ENCODE measurements around the gene PELI1. TPM values are rescaled to one million over a fixed set of nuclear protein-coding genes. Genes with fewer than 3 reads are reported as not detected.

Gene PELI1
- total and polyA plus RNA-seq, 7 donors = 4.4 to 7.6 (median 6.9) TPM

DNA sequence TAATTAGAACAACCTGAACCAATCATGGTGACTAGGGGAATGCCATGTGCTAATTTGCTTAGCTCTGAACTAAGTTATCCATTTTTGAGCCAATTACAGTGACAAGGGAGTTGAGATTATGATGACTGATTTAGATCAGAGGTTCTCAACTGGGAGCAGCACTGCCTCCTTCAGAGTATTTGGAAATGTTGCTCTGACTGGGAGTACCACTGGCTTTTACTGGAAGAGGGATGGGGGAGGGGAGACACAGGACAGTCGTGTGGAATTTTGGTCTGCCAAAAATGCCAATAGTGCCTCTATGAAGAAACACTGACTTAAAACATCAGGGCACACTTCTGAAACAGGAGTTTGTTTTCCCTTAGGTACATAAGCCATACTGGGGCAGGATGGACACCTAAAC lies 76.9 kb downstream of the PELI1 start:
- DNase-seq (no peak), ATAC-seq (no peak)
- TF ChIP-seq, protein P1, sequence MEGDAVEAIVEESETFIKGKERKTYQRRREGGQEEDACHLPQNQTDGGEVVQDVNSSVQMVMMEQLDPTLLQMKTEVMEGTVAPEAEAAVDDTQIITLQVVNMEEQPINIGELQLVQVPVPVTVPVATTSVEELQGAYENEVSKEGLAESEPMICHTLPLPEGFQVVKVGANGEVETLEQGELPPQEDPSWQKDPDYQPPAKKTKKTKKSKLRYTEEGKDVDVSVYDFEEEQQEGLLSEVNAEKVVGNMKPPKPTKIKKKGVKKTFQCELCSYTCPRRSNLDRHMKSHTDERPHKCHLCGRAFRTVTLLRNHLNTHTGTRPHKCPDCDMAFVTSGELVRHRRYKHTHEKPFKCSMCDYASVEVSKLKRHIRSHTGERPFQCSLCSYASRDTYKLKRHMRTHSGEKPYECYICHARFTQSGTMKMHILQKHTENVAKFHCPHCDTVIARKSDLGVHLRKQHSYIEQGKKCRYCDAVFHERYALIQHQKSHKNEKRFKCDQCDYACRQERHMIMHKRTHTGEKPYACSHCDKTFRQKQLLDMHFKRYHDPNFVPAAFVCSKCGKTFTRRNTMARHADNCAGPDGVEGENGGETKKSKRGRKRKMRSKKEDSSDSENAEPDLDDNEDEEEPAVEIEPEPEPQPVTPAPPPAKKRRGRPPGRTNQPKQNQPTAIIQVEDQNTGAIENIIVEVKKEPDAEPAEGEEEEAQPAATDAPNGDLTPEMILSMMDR (IDR thresholded peaks at IDR 0.05) = no peak
- 25 to 35% (median 28%) methylated on average over 1 of the region's 1 CpG for WGBS, 3 donors
- Histone ChIP-seq H3K36me3 (ENCODE audit: insufficient read depth in 1 of 2, low read depth in 1 of 2) (no peaks in the 10 kb centered on the region), H3K4me3 (no peak overlapping the region), H3K9me3 (no peaks in the 10 kb centered on the region), H3K27ac (no peak overlapping the region), H3K4me1 (no peaks in the 10 kb centered on the region), H3K27me3 (ENCODE audit: insufficient read depth in 3 of 3, low read length in 2 of 3) (no peaks in the 10 kb centered on the region)
- intact Hi-C loops (cut with DNase I) = no loop called here

DNA sequence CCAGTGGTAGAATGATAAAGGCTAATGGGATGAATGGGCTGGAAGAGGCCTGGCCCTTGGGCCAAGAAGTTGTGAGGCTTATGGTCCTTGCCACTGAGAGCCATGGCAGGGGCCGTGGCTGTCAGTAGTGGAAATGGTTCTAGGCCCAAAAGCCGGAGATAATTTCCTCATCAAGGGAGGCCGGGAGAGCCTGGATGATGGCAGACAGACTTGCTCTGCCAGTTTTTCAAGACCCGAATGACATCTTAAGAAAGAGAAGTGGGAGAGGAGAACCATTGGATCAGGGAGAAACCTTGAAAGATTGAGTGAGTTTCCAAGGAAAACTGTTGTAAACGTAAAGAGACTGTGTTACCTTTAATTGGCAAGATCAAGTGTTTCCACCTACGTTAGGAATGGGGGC lies 78.7 kb downstream of the PELI1 start:
- H3K36me3 ChIP-seq (ENCODE audit: insufficient read depth in 1 of 2, low read depth in 1 of 2) = no peaks in the 10 kb centered on the region
- no peak for ATAC-seq
- TF ChIP-seq, protein P1 (IDR thresholded peaks at IDR 0.05) = no peak
- H3K4me3 ChIP-seq = no peak overlapping the region
- no peaks in the 10 kb centered on the region for H3K4me1 ChIP-seq
- 81 to 94% (median 92%) methylated on average over 6 of the region's 6 CpGs for WGBS, 3 donors
- H3K9me3 ChIP-seq = no peaks in the 10 kb centered on the region
- no peak for DNase-seq
- no peak overlapping the region for H3K27ac ChIP-seq
- no peaks in the 10 kb centered on the region for H3K27me3 ChIP-seq (ENCODE audit: insufficient read depth in 3 of 3, low read length in 2 of 3)
- intact Hi-C loops (cut with DNase I) = no loop called here

DNA sequence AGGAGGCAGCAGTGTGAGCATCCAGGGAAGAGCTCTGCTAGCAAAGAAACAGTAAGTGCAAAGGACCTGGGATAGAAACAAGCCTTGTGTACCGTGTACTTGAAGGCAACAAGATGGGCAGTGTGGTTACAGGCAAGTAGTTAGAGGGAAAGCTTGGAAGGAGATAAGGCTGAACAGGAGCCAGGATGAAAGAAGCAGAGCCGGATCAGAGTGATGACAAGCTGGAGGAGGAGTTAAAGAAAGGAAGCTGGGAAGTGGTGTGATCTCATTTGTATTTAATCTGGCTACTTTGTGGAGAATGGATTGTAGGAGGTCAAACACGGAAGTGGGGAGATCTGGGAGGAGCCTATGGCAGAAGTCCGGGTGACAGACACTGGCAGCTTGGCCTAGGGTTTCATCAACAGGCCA lies 80.3 kb downstream of the PELI1 start:
- 40 to 58% (median 46%) methylated on average over 4 of the region's 4 CpGs for WGBS, 3 donors
- Histone ChIP-seq H3K27ac (peak overlapping the region; percentile 50), H3K27me3 (ENCODE audit: insufficient read depth in 3 of 3, low read length in 2 of 3) (no peaks in the 10 kb centered on the region), H3K9me3 (no peaks in the 10 kb centered on the region), H3K4me3 (no peak overlapping the region), H3K36me3 (ENCODE audit: insufficient read depth in 1 of 2, low read depth in 1 of 2) (no peaks in the 10 kb centered on the region), H3K4me1 (no peaks in the 10 kb centered on the region)
- intact Hi-C loops (cut with DNase I) = no loop called here
- TF ChIP-seq, protein P1 (IDR thresholded peaks at IDR 0.05) = no peak
- DNase-seq (no peak), ATAC-seq (peak in 2 of 4 donors; percentile 19 to 30)

DNA sequence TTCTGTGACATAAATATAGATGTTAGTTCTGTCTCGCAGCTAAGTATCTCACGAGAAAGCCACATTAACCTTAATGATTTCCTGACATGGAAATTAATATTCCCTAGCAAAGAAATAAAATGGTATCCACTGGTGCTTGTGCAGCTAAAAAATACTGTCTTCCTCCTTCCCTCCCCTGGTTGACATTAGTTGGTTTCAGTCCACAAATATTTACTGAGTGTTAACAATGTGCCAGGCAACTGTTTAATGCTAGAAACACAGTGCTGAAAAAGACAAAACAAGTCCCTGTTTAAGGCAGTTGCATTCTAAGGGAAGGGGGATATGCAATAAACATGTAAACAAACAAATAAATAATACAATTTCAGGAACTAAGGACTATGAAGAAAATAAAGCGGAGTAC lies 80.8 kb downstream of the PELI1 start:
- Histone ChIP-seq H3K9me3 (no peaks in the 10 kb centered on the region), H3K4me1 (no peaks in the 10 kb centered on the region), H3K4me3 (no peak overlapping the region), H3K36me3 (ENCODE audit: insufficient read depth in 1 of 2, low read depth in 1 of 2) (no peaks in the 10 kb centered on the region), H3K27ac (peak overlapping the region; percentile 50), H3K27me3 (ENCODE audit: insufficient read depth in 3 of 3, low read length in 2 of 3) (no peaks in the 10 kb centered on the region)
- 86 to 92% (median 88%) methylated on average over 3 of the region's 3 CpGs for whole genome bisulfite sequencing, 3 donors
- ATAC-seq = no peak
- TF ChIP-seq, protein P1 (IDR thresholded peaks at IDR 0.05) = no peak
- no peak for DNase-seq
- intact Hi-C loops (cut with DNase I) = no loop called here

DNA sequence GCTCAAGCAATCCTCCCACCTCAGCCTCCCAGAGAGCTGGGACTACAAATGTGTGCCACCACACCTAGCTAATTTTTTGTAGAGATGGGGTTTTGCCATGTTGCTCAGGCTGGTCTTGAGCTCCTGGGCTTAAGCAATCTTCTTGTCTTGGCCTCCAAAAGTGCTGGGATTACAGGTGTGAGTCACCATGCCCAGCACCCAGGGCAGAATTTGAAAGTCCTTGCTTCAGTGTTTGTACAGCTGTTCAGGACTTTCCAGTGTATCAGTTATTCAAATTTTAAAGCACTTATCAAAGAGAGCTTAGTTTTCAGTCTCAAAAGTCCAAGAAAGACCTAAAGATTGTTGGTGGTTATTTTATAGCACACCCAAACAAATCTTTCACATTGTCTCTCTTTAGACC lies 81.4 kb downstream of the PELI1 start:
- Histone ChIP-seq H3K4me3 (no peak overlapping the region), H3K4me1 (no peaks in the 10 kb centered on the region), H3K9me3 (no peaks in the 10 kb centered on the region), H3K36me3 (ENCODE audit: insufficient read depth in 1 of 2, low read depth in 1 of 2) (no peaks in the 10 kb centered on the region), H3K27me3 (ENCODE audit: insufficient read depth in 3 of 3, low read length in 2 of 3) (no peaks in the 10 kb centered on the region), H3K27ac (no peak overlapping the region)
- intact Hi-C loops (cut with DNase I) = no loop called here
- no peak for ATAC-seq
- DNase-seq = no peak
- TF ChIP-seq, protein P1 (IDR thresholded peaks at IDR 0.05) = no peak

Measured in psoas muscle (tissue), 8 donors.